NT2/D1 (cell line): ENCODE results near the gene RBMS3.
"Not testable (repeated sequence)": the region's sequence is repeated elsewhere in the genome, so short reads cannot be mapped to it uniquely, and the experiment has no call there.

Experiments used
- DNase-seq: peaks from one replicate; pipeline ENCODE4 v3.0.0-alpha.2; 2011; ENCODE audit warnings: low read depth, low spot score
- H3K27me3 ChIP-seq: 2 replicates; pipeline ENCODE4 v1.6.0; 2011; ENCODE audit warnings: mild to moderate bottlenecking; ENCODE audit not compliant: insufficient read length, insufficient read depth
- H3K36me3 ChIP-seq: 2 replicates; pipeline ENCODE4 v1.6.1; 2011; ENCODE audit warnings: mild to moderate bottlenecking, low read length, mixed read lengths; ENCODE audit not compliant: insufficient read depth, insufficient read length
- H3K4me1 ChIP-seq: 2 replicates; pipeline ENCODE4 v1.5.1; 2011; ENCODE audit not compliant: insufficient read depth, insufficient read length
- H3K4me3 ChIP-seq: 2 replicates; pipeline ENCODE4 v1.5.1; 2011; ENCODE audit warnings: low read depth; ENCODE audit not compliant: insufficient read length
- H3K9ac ChIP-seq: 2 replicates; pipeline ENCODE4 v1.6.0; 2011; ENCODE audit warnings: low read depth; ENCODE audit not compliant: insufficient read length
- H3K9me3 ChIP-seq: 2 replicates; pipeline ENCODE4 v1.5.1; 2011; ENCODE audit warnings: mild to moderate bottlenecking, low read length; ENCODE audit not compliant: insufficient read depth
- SUZ12 ChIP-seq: IDR thresholded peaks from 2 replicates; pipeline ENCODE4 v1.6.1; 2011; ENCODE audit not compliant: insufficient read length, insufficient read depth; ENCODE audit errors: extremely low read depth
- YY1 ChIP-seq: IDR thresholded peaks from 2 replicates; pipeline ENCODE4 v1.6.1; 2011; ENCODE audit not compliant: insufficient read length, insufficient read depth
- ZNF274 ChIP-seq: IDR thresholded peaks from 2 replicates; pipeline ENCODE4 v1.6.1; 2011; ENCODE audit warnings: mild to moderate bottlenecking, low read depth, low read length

Gene RBMS3

DNA sequence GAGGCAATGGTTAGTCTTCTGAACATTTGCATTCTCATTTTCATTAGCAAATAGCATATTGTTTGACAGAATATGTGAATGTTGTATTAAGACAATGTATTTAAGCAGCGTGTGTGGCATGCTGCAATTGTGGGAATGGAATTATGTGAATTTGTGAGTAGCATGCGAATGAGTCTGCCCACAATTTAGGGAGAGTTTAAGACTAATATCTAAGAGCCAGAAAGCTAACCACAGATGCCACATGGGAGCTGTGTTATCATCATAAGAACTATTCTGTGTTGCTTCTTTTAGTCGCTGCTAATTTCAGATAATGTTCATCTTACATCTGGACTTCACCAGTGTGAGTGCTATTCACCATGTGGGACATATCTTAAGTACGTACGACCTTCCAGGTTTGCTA is 494.5 kb downstream of the RBMS3 start:
- no peaks in the 10 kb centered on the region for H3K36me3 ChIP-seq
- TF ChIP-seq ZNF274 (no peak), SUZ12 (no peak), YY1 (no peak)
- H3K4me3 ChIP-seq = no peak overlapping the region
- no peak for DNase-seq
- no peaks in the 10 kb centered on the region for H3K4me1 ChIP-seq
- H3K9me3 ChIP-seq = no peaks in the 10 kb centered on the region
- H3K27me3 ChIP-seq = no peaks in the 10 kb centered on the region
- no peak overlapping the region for H3K9ac ChIP-seq

DNA sequence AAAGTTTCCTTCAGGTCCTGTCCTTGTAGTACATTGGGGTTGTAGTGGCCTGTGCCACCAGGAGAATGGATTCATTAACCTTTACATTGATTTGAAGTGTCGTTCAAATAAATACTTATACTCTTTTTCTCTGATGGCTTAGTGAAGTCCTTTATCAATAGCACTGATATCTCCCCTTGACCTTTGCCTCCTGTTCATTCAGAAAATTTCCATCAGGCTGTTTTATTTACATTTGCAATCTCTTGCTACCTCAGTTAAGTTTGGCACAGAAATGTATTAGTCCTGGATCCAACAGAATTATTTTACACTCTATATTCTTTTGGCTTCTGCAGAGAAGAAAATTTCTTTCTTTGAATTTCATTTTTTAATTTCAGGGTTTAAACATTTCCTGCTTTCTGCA is 497.0 kb downstream of the RBMS3 start:
- H3K4me1 ChIP-seq = no peaks in the 10 kb centered on the region
- no peak overlapping the region for H3K4me3 ChIP-seq
- H3K27me3 ChIP-seq = no peaks in the 10 kb centered on the region
- no peaks in the 10 kb centered on the region for H3K36me3 ChIP-seq
- DNase-seq = no peak
- TF ChIP-seq YY1 (no peak), SUZ12 (no peak), ZNF274 (no peak)
- 0 out of 2 replicates have a peak, but pooled peaks cover 8% of the 10 kb centered on the region for H3K9me3 ChIP-seq
- H3K9ac ChIP-seq = no peak overlapping the region

DNA sequence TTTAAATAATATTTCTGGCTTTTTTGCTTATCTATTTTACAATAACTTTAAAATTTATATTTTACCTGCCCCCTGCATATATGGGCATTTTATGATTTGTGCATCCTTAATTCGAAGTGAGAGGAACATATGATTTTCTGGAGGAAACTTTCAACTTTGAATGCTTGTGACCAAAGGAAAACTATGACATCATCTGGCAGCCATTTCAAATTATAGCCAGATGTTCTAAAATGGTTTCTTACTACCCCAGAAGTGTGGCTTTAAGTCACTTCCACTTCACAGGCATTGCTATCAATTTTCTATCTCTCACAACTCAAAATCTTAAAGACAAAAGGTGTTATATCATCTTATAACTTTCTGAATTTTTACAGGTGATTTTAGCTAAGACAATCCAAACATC is 508.8 kb downstream of the RBMS3 start:
- no peak for DNase-seq
- no peaks in the 10 kb centered on the region for H3K27me3 ChIP-seq
- no peak overlapping the region for H3K9ac ChIP-seq
- TF ChIP-seq SUZ12 (no peak), ZNF274 (no peak), YY1 (no peak)
- H3K9me3 ChIP-seq = no peaks in the 10 kb centered on the region
- no peaks in the 10 kb centered on the region for H3K36me3 ChIP-seq
- H3K4me1 ChIP-seq = no peaks in the 10 kb centered on the region
- H3K4me3 ChIP-seq = no peak overlapping the region

DNA sequence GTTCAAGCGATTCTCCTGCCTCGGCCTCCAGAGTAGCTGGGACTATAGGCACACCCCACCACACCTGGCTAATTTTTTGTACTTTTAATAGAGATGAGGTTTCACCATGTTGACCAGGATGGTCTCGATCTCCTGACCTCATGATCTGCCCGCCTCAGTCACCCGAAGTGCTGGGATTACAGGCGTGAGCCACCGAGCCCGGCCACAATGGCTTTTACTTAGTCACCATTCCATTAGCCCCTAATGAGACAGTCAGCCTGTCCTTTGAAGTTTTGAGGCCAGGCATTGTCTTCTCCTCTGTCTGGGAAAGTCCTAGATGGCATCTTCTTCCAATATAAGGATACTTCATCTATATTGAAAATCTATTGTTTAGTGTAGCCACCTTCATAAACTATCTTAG is 515.9 kb downstream of the RBMS3 start:
- no peak for DNase-seq
- Histone ChIP-seq H3K4me1 (no peaks in the 10 kb centered on the region), H3K9me3 (no peaks in the 10 kb centered on the region), H3K4me3 (no peak overlapping the region), H3K36me3 (no peaks in the 10 kb centered on the region), H3K27me3 (no peaks in the 10 kb centered on the region), H3K9ac (no peak overlapping the region)
- TF ChIP-seq SUZ12 (no peak), ZNF274 (no peak), YY1 (no peak)

DNA sequence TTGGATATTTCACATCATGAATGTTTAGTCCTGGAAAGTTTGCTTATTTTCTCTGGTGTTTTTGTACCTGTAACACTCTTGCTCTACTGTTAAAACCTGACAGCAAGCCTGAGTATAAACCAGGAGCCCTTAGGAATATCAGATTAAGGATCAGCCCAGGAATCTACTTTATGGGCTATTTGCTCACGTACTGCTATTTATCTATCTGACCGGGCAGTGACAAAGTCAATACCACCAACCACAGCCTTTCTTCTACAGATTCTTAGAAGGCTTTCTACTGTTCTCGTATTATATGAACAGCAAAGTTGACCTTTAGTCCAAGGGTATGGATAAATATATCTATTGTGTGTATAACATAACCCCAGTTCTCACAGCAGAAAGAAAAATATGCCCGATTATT is 521.2 kb downstream of the RBMS3 start:
- no peak for TF ChIP-seq SUZ12
- no peak for TF ChIP-seq ZNF274
- no peak for TF ChIP-seq YY1
- DNase-seq = no peak
- Histone ChIP-seq H3K4me3 (no peak overlapping the region), H3K27me3 (no peaks in the 10 kb centered on the region), H3K36me3 (no peaks in the 10 kb centered on the region), H3K9me3 (no peaks in the 10 kb centered on the region), H3K9ac (no peak overlapping the region), H3K4me1 (no peaks in the 10 kb centered on the region)

DNA sequence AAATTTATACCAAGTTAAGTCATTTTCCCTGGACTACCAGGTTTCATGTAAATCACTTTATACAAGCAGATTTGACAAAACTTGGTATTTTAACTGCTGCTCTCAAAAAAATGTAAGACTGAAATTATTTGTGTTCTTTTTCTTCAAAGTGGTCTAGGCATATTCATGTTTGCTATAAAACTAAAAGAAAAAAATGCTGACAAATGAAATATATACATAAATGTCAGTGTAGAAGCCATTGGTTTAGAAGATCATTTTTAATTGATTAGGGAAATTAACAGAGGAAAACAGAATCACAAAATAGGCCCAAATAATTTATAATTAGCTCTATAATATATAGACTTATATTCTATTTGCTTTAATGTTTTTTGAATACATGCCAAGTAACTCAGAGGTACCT is 523.2 kb downstream of the RBMS3 start:
- H3K36me3 ChIP-seq = no peaks in the 10 kb centered on the region
- H3K9me3 ChIP-seq = no peaks in the 10 kb centered on the region
- H3K4me3 ChIP-seq = no peak overlapping the region
- TF ChIP-seq SUZ12 (no peak), YY1 (no peak), ZNF274 (no peak)
- DNase-seq = no peak
- H3K4me1 ChIP-seq = no peaks in the 10 kb centered on the region
- no peaks in the 10 kb centered on the region for H3K27me3 ChIP-seq
- H3K9ac ChIP-seq = no peak overlapping the region

DNA sequence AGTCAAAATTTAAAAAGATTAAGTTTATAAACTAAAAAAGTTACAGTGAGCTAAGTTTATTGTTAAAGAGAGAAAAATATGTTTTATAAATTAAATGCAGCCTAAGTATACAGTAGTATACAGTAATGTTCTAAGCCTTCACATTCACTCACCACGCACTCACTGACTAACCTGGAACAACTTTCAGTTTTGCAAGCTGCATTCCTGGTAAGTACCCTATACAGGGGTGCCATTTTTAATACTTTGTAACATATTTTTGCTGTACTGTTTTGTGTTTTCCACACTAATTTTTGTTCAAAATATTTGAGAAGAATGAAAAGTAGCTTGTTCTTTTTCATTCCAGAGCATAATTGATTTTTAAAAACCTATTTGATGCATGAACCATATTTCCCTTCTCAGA is 524.9 kb downstream of the RBMS3 start:
- H3K9me3 ChIP-seq = no peaks in the 10 kb centered on the region
- no peak overlapping the region for H3K4me3 ChIP-seq
- no peaks in the 10 kb centered on the region for H3K4me1 ChIP-seq
- H3K27me3 ChIP-seq = no peaks in the 10 kb centered on the region
- no peaks in the 10 kb centered on the region for H3K36me3 ChIP-seq
- no peak for TF ChIP-seq SUZ12
- no peak for TF ChIP-seq ZNF274
- no peak for TF ChIP-seq YY1
- no peak overlapping the region for H3K9ac ChIP-seq
- DNase-seq = no peak

DNA sequence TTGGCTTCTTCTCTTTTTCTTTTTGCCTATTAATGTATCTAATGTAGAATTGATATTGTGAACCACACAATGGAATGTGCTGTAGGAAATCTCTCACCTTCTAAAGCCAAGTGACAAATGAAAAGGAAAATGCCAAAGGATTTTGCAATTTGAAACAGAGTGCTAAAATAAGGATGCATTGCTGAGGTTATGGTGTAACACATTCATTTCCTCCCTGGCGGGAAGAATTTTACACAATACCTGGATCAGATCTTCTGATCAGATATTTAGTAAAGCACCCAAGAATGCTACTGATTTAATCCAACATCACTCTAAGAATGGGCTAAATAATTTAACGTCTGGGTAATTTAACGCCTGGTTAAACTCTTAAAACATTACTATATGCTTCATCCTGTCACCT is 527.5 kb downstream of the RBMS3 start:
- not testable (repeated sequence) for H3K4me3 ChIP-seq, H3K9me3 ChIP-seq, H3K27me3 ChIP-seq, H3K4me1 ChIP-seq, H3K36me3 ChIP-seq, H3K9ac ChIP-seq, DNase-seq
